LNCaP clone FGC (cell line): Measurements from ENCODE around the gene TUBA3C.

Experiments used
- DNase-seq: peaks from one replicate; pipeline ENCODE4 v3.0.0-alpha.2; 2011; ENCODE audit warnings: low read depth
- H3K4me3 ChIP-seq: 2 replicates; pipeline ENCODE4 v1.5.1; 2011; ENCODE audit warnings: mild to moderate bottlenecking, low read depth, low read length, control low read depth
- CTCF ChIP-seq: IDR thresholded peaks from 2 replicates; pipeline ENCODE4 v1.5.1; 2012; ENCODE audit warnings: mild to moderate bottlenecking; ENCODE audit not compliant: control insufficient read depth, insufficient read depth; ENCODE audit errors: extremely low read depth

The TUBA3C gene

DNA sequence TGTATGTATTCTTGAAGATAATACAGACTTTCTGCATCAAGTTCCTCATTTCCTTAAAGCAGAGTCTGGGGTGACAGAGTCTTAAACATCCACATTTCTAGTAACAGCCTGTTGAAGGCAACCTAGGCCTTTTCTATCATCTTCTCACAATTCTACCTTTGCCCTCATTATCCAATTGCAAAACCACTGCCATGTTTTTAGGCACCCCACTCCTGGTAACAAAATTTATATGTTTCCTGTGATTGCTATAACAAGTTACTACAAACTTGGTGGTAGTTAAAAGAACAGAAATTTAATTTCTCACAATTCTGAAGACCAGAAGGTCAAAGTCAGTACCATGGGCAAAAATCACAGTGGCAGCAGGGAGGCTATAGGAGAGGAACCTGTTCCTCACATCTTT is 33.1 kb downstream of the TUBA3C start:
- no peak for TF ChIP-seq CTCF

More for the DNA sequence above, 33.1 kb downstream of the TUBA3C start:
- no peak for DNase-seq
- H3K4me3 ChIP-seq = no peak overlapping the region
